Adrenal gland (tissue), 5 donors: ENCODE results near the gene CDC42.

Experiments
- CTCF ChIP-seq, 6 experiments: fragments of 450-650 bp in 4 of 6; fragments of 200-600 bp in 2 of 6; sonication (generic) in 1 of 6; IDR thresholded peaks; 1 replicate in 5 of 6; 2 replicates in 1 of 6; pipeline versions ENCODE4 v1.5.1 to v1.8.0; 2016 to 2021; ENCODE audit warnings: antibody characterized with exemption in 6 of 6, mild to moderate bottlenecking in 2 of 6, moderate library complexity in 1 of 6
- POLR2A ChIP-seq, 2 donors: fragments of 450-650 bp; IDR thresholded peaks; one replicate each; pipeline ENCODE4 v1.6.1; 2017; ENCODE audit warnings: antibody characterized with exemption in 2 of 2, mild to moderate bottlenecking in 2 of 2, moderate library complexity in 1 of 2
- donor health status: DM: no; HTN: no; CAD: no.

- no peak for TF ChIP-seq CTCF (IDR thresholded peaks at IDR 0.05)
- TF ChIP-seq POLR2A (IDR thresholded peaks at IDR 0.05) = no peak
Observed at GRCh38 chr1:22071511-22071910, 19.0 kb downstream of the CDC42 start.
